GM12865 (cell line): Measurements from ENCODE around the gene TSPAN8.

Experiments used
- DNase-seq: peaks from one replicate; pipeline ENCODE4 v3.0.0; 2010; ENCODE audit warnings: low read depth
- H3K4me3 ChIP-seq: 2 replicates; pipeline ENCODE4 v1.5.1; 2011; ENCODE audit warnings: mild to moderate bottlenecking, low read depth, low read length, control low read depth
- CTCF ChIP-seq: IDR thresholded peaks from 2 replicates; pipeline ENCODE4 v1.5.1; 2011; ENCODE audit warnings: low read length, control low read depth, low read depth, inconsistent platforms; ENCODE audit not compliant: insufficient read depth; ENCODE audit errors: missing control alignments

TSPAN8 gene

GRCh38 chr12:71164568-71165197, 6.9 kb upstream of the TSPAN8 start:
- H3K4me3 ChIP-seq = no peak overlapping the region
- DNase-seq = no peak
- TF ChIP-seq CTCF = no peak

- no peak for DNase-seq
- H3K4me3 ChIP-seq = no peak overlapping the region
- TF ChIP-seq CTCF = no peak
These were observed 6.4 kb upstream of the TSPAN8 start for GRCh38 chr12:71164166-71164565.

- no peak overlapping the region for H3K4me3 ChIP-seq
- no peak for TF ChIP-seq CTCF
- DNase-seq = no peak
These were observed 5.3 kb upstream of the TSPAN8 start for GRCh38 chr12:71162832-71163763.

GRCh38 chr12:71161591-71161990, 3.8 kb upstream of the TSPAN8 start:
- TF ChIP-seq CTCF = no peak
- no peak overlapping the region for H3K4me3 ChIP-seq
- no peak for DNase-seq

- DNase-seq = no peak
- no peak for TF ChIP-seq CTCF
- H3K4me3 ChIP-seq = no peak overlapping the region
These were observed 2.8 kb upstream of the TSPAN8 start for GRCh38 chr12:71160585-71160984.

- DNase-seq = no peak
- TF ChIP-seq CTCF = no peak
These were observed 2.1 kb upstream of the TSPAN8 start for GRCh38 chr12:71159878-71160277.

More at GRCh38 chr12:71159878-71160277, 2.1 kb upstream of the TSPAN8 start:
- H3K4me3 ChIP-seq = no peak overlapping the region
